Rectal smooth muscle tissue (tissue), 1 donor: Measurements from ENCODE around the gene PPFIA1.

Experiments
- H3K27ac ChIP-seq: one replicate; pipeline ENCODE4 v1.7.0; 2013; ENCODE audit warnings: low read depth, low read length, inconsistent platforms
- H3K27me3 ChIP-seq: one replicate; pipeline ENCODE4 v1.7.0; 2013; ENCODE audit warnings: low read length; ENCODE audit not compliant: control insufficient read depth, insufficient read depth
- H3K36me3 ChIP-seq: one replicate; pipeline ENCODE4 v1.7.0; 2013; ENCODE audit warnings: low read length; ENCODE audit not compliant: control insufficient read depth, insufficient read depth
- H3K4me1 ChIP-seq: one replicate; pipeline ENCODE4 v1.7.0; 2013; ENCODE audit warnings: low read length; ENCODE audit not compliant: control insufficient read depth, insufficient read depth
- H3K4me3 ChIP-seq: one replicate; pipeline ENCODE4 v1.7.0; 2013; ENCODE audit warnings: low read length
- H3K9ac ChIP-seq: one replicate; pipeline ENCODE4 v1.7.0; 2013; ENCODE audit warnings: low read length

The PPFIA1 gene

DNA sequence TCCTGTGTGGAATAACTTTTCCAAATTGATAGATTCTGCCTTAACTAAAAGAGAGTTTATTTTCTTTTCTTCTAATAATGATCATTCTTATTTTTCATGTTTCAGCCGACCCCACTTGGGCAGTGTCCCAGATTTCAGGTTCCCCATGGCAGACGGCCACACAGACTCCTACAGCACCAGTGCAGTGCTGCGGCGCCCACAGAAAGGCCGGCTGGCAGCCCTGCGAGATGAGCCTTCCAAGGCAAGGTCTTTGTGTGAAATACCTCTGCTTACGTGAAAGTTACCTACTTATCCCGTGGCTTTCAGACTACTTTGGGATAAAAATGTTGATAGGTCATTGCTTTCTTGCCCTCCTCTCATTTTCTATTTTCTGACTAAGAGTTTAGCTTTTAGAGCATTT is 68.6 kb downstream of the PPFIA1 start:
- H3K4me3 ChIP-seq = no peak overlapping the region
- no peak overlapping the region for H3K27ac ChIP-seq
- H3K27me3 ChIP-seq = no peaks in the 10 kb centered on the region
- H3K4me1 ChIP-seq = no peaks in the 10 kb centered on the region
- H3K36me3 ChIP-seq = peaks cover 36% of the 10 kb centered on the region
- no peak overlapping the region for H3K9ac ChIP-seq

DNA sequence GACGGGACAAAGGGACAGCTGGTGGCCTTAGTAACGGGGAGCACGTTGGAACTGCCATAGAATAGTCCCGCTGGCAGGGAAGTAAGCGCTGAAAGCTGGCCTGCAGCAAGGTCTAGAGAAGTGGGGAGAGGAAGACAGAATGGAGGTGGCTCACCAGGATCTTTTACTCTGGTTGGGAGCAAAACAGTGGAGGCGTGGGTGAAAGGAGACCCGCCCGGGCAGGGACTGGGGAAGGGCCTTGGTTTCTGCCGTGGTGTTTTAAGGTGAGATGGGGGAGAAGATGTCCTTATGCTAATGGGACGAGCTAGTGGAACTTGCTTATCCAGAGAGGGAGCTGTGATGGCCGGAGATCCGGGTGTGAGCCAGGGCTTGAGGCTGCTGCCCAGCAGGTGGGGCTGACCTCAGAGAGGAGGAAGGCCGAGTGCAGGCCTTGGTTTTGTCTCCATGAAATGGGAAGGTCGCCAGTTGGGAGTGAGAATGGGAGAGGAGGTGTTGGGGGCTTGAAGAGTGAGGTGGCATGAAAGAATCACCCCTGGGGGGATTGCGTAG is 71.5 kb downstream of the PPFIA1 start:
- Histone ChIP-seq H3K27ac (no peak overlapping the region), H3K27me3 (no peaks in the 10 kb centered on the region), H3K4me3 (no peak overlapping the region), H3K9ac (no peak overlapping the region), H3K4me1 (no peaks in the 10 kb centered on the region), H3K36me3 (peaks cover 35% of the 10 kb centered on the region)

DNA sequence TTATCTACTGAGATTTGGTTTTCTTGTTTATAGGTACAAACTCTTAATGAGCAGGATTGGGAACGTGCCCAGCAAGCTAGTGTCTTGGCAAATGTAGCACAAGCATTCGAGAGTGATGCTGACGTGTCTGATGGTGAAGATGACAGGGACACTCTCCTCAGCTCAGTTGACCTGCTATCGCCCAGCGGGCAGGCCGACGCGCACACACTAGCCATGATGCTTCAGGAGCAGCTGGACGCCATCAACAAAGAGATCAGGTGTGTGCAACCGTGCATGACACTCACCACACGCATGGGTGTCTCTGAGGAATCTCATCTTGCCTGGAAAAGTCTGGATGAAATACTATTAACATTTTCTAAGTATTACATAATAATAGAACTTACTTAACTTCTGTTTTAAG is 73.1 kb downstream of the PPFIA1 start:
- H3K27me3 ChIP-seq = no peaks in the 10 kb centered on the region
- no peaks in the 10 kb centered on the region for H3K4me1 ChIP-seq
- H3K9ac ChIP-seq = no peak overlapping the region
- no peak overlapping the region for H3K4me3 ChIP-seq
- no peak overlapping the region for H3K27ac ChIP-seq
- H3K36me3 ChIP-seq = peaks cover 28% of the 10 kb centered on the region

DNA sequence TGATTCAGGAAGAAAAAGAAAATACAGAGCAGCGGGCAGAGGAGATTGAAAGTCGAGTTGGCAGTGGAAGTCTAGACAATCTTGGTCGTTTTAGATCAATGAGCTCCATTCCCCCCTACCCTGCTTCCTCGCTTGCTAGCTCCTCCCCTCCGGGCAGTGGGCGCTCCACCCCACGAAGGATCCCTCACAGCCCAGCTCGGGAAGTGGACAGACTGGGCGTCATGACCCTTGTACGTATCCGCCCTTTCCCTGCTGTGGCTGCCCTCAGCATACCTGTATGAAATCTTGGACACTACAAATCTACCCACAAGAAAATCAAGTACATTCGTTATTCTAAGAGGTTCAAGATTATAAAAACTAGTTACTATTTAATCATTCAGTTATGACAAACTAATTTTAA is 77.7 kb downstream of the PPFIA1 start:
- peaks cover 17% of the 10 kb centered on the region for H3K36me3 ChIP-seq
- H3K4me1 ChIP-seq = no peaks in the 10 kb centered on the region
- no peaks in the 10 kb centered on the region for H3K27me3 ChIP-seq
- no peak overlapping the region for H3K9ac ChIP-seq
- H3K27ac ChIP-seq = no peak overlapping the region
- no peak overlapping the region for H3K4me3 ChIP-seq

DNA sequence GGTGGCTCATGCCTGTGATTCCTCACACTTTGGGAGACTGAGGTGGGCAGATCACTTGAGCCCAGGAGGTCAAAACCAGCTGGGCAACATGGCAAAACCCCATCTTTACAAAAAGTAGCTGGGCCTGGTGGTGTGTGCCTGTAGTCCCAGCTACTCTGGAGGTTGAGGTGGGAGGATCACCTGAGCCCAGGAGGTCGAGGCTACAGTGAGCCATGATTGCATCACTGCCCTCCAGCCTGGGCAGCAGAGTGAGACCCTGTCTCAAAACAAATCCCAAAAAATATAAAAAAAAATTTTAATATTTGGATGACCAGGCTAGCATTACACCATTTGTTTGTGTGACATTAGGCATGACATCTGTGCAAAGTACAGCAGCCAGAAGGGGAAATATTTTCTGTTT is 78.1 kb downstream of the PPFIA1 start:
- Histone ChIP-seq H3K4me3 (no peak overlapping the region), H3K4me1 (no peaks in the 10 kb centered on the region), H3K27me3 (no peaks in the 10 kb centered on the region), H3K9ac (no peak overlapping the region), H3K36me3 (peaks cover 15% of the 10 kb centered on the region), H3K27ac (no peak overlapping the region)

DNA sequence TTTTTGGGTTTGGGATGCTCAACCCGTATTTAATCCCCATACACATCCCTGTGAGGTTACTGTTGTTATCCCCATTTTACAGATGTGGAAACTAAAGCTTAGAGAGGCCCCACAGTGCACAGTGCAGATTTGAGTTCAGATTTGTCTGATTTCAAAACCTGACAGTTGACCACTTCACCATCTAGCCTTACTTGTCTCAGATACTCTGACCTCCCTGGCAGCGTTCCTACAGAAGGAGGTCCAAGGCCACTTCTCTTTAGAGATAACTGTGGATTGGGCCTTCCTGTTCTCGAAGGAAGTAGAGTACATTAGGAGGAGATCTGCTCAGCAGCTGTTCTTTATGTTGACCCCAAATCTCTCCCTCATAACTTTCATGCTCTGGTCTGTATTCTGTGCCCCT is 81.2 kb downstream of the PPFIA1 start:
- Histone ChIP-seq H3K36me3 (peaks cover 21% of the 10 kb centered on the region), H3K27me3 (no peaks in the 10 kb centered on the region), H3K9ac (no peak overlapping the region), H3K4me3 (no peak overlapping the region), H3K27ac (no peak overlapping the region), H3K4me1 (no peaks in the 10 kb centered on the region)

DNA sequence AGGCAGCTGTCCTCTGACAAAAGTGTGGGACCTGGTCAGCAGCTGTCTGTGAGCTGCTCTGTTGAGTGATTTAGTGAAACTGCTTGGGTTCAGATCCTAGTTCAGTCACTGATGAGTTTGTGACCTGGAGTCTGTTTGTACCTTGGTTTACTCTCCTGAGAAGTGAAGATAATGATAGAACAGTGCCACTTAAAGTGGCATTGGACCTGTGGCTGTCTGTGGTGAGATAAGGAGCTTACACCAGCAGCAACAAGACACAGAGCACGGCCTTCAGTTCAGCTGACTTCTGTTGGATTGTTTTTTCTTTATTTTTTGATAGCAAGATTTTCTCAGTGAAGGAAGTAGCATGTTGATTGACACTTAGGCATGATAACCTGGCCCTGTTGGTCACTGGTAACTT is 81.6 kb downstream of the PPFIA1 start:
- no peak overlapping the region for H3K27ac ChIP-seq
- H3K4me3 ChIP-seq = no peak overlapping the region
- H3K9ac ChIP-seq = no peak overlapping the region
- no peaks in the 10 kb centered on the region for H3K4me1 ChIP-seq
- H3K27me3 ChIP-seq = no peaks in the 10 kb centered on the region
- H3K36me3 ChIP-seq = peaks cover 21% of the 10 kb centered on the region

DNA sequence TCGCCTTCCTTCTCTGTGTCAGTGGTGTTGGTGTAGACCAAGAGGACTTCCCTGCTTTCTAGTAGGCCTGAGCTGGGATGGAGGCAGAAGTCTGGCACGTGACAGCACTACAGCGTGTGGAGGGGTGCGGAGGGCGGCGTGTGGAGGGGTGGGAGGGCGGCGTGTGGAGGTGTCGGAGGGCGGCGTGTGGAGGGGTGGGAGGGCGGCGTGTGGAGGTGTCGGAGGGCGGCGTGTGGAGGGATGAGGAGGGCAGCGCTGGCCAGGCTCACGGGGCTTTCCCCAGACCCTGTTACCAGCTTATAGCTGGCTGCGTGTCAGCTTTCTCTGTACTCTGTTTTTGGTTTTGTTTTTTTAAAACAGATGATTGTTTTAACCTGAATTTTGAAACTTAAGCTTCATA is 82.1 kb downstream of the PPFIA1 start:
- H3K9ac ChIP-seq = no peak overlapping the region

DNA sequence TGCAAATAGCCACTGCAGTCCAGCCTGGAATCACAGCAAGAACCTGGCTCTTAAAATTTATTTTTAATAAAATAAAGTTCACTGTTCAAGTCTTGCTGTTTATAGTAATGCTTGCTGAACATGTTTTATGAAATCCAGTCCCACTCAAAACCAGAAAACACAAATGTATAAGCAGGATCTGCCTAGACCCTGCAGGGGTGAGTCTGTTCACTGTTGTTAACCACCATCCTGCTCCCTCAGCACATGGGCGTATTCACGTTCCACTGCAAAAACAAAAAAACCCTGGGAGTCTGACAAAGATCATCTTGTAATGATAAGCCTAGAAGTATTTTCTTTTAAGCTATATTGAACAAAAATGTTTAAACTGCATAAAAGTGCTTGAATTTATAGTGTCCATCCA is 82.8 kb downstream of the PPFIA1 start:
- Histone ChIP-seq H3K36me3 (peaks cover 21% of the 10 kb centered on the region), H3K9ac (no peak overlapping the region), H3K27ac (no peak overlapping the region), H3K4me3 (no peak overlapping the region), H3K27me3 (no peaks in the 10 kb centered on the region), H3K4me1 (no peaks in the 10 kb centered on the region)

More for the DNA sequence above, 82.1 kb downstream of the PPFIA1 start:
- peaks cover 21% of the 10 kb centered on the region for H3K36me3 ChIP-seq
- H3K27ac ChIP-seq = no peak overlapping the region
- no peak overlapping the region for H3K4me3 ChIP-seq
- H3K4me1 ChIP-seq = no peaks in the 10 kb centered on the region
- H3K27me3 ChIP-seq = no peaks in the 10 kb centered on the region

DNA sequence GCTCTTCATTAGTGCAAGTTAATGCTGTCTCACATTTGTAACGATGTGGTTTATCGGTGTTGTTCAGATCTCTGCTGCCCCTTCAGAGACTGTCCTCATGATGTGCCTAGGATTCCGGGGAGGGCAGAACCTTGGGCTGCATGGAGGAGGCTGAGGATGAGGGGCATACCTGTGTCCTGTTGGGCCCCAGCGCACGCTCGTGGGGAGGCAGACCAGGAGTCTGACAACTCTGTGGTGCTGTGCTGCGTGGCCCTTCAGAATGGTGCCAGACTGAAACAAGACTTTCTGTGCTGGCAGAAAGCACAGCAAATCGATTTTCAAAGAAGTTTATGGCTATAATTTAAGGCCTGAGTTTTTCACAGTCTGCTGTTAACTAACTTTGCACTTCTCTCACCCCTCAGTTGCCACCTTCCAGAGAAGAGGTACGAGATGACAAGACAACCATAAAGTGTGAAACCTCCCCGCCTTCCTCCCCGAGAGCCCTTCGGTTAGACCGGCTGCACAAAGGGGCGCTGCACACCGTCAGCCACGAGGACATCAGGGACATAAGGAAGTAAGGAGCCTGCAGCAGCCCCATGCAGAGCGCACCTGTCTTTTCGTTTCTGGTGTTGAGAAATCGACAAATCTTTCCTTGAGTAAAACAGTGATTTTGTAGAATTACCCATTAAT is 83.5 kb downstream of the PPFIA1 start:
- peaks cover 26% of the 10 kb centered on the region for H3K36me3 ChIP-seq
- no peak overlapping the region for H3K9ac ChIP-seq
- no peak overlapping the region for H3K4me3 ChIP-seq
- no peaks in the 10 kb centered on the region for H3K27me3 ChIP-seq
- no peaks in the 10 kb centered on the region for H3K4me1 ChIP-seq
- H3K27ac ChIP-seq = no peak overlapping the region

DNA sequence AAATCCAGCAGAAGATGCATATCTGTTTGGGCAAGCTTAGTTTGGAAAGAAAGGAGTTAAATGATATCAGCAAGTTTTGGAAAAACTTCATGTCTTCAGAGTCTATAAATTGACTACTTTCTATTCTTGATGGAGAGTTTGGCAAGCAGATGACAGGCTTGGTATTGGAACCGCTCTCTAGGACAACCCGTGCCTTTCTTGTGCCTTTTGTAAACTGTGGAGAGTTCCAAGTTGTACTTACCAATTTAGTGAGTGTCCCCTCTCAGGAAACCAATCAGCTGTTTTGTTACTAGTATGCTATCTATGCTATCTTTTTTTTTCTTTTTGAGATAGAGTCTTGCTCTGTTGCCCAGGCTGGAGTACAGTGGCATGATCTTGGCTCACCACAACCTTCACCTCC is 84.1 kb downstream of the PPFIA1 start:
- no peak overlapping the region for H3K27ac ChIP-seq
- H3K36me3 ChIP-seq = peaks cover 31% of the 10 kb centered on the region
- no peaks in the 10 kb centered on the region for H3K4me1 ChIP-seq
- H3K27me3 ChIP-seq = no peaks in the 10 kb centered on the region
- no peak overlapping the region for H3K9ac ChIP-seq
- H3K4me3 ChIP-seq = no peak overlapping the region

DNA sequence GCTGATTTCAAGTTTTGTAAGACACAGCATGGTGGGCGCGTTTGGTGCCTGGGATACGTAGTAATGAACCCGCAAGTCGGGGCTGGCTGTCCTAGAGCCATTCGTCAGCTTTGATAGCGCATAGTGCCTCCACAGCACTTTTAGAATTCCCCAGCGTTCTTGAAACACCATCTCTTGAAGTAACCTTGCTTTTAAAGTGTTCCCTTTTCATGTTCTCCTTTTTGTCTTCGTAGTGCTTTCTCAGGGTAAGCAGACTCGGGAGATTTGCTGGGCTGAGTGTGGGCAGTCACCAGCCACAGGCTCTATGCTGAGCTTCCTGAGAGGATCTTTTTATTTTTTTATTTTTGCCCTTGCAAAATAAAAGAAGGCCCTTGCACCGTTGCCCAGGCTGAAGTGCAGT is 88.3 kb downstream of the PPFIA1 start:
- peaks cover 32% of the 10 kb centered on the region for H3K36me3 ChIP-seq
- no peaks in the 10 kb centered on the region for H3K4me1 ChIP-seq
- H3K27ac ChIP-seq = no peak overlapping the region
- H3K4me3 ChIP-seq = no peak overlapping the region
- no peak overlapping the region for H3K9ac ChIP-seq
- no peaks in the 10 kb centered on the region for H3K27me3 ChIP-seq

DNA sequence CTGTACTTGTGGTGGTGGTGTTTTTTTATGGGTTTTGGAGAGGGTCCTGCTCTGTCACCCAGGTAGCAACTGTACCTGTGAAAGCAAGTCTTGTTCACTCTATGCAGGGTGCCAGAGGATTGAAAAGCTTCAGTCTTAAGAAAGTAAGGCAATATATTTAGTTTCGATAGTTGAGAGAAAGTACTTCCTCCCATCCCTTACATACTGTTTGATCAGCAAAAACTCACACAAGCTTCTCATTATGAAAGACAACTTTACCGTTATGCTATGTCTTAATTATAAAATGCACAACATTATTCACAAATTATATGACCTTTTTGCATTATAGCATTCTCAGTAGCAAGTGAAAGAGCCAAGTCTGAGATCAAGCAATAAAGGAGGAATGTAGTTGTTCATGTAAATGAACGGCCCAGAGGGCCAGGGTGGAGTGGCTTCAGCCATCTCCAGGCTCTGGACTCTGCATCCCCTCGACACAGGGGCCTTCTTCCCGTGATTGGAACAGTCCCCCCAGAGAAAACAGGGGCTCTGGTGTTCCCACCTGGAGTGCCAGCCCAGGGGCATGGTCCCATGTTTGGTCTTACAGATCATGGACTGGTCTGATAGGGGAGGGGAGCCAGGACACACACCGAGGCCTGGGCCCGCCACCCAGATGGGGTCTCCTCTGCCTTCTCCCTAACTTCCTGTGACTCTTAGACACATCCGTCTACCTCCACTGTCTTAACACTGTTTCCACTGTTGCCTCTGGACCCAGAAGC is 89.1 kb downstream of the PPFIA1 start:
- no peak overlapping the region for H3K4me3 ChIP-seq
- H3K36me3 ChIP-seq = peaks cover 25% of the 10 kb centered on the region
- no peak overlapping the region for H3K27ac ChIP-seq
- H3K27me3 ChIP-seq = no peaks in the 10 kb centered on the region
- no peak overlapping the region for H3K9ac ChIP-seq
- H3K4me1 ChIP-seq = peaks cover 2% of the 10 kb centered on the region
